GM21576 (cell line): ENCODE data around the gene ZRSR2.
"Not testable (repeated sequence)": the region's sequence is repeated elsewhere in the genome, so short reads cannot be mapped to it uniquely, and the experiment has no call there.

Experiments used
- ATAC-seq: cut with Tn5 transposase; IDR thresholded peaks from one replicate; pipeline ENCODE4 v1.9.1; 2021; ENCODE audit warnings: mild to moderate bottlenecking, moderate library complexity; ENCODE audit not compliant: unreplicated experiment

Gene ZRSR2

GRCh38 chrX:15790769-15791290, 546 bp downstream of the ZRSR2 start:
- peak; percentile 22 for ATAC-seq

GRCh38 chrX:15797707-15798106, 7.4 kb downstream of the ZRSR2 start:
- ATAC-seq, result no peak

GRCh38 chrX:15804563-15804962, 14.3 kb downstream of the ZRSR2 start:
- ATAC-seq, result no peak

- ATAC-seq, result no peak
These were observed 18.0 kb downstream of the ZRSR2 start for GRCh38 chrX:15808254-15808653.

GRCh38 chrX:15812192-15812938, 22.1 kb downstream of the ZRSR2 start:
- ATAC-seq, result no peak

- ATAC-seq, result no peak
These were observed 23.1 kb downstream of the ZRSR2 start for GRCh38 chrX:15813416-15813815.

GRCh38 chrX:15814771-15815365, 24.6 kb downstream of the ZRSR2 start:
- ATAC-seq, result no peak

- peak; percentile 76 for ATAC-seq
These were observed 25.6 kb downstream of the ZRSR2 start for GRCh38 chrX:15815779-15816437.

- no peak for ATAC-seq
These were observed 26.1 kb downstream of the ZRSR2 start for GRCh38 chrX:15816438-15816809.

GRCh38 chrX:15816886-15817285, 26.6 kb downstream of the ZRSR2 start:
- no peak for ATAC-seq

GRCh38 chrX:15820106-15821073, 30.1 kb downstream of the ZRSR2 start:
- ATAC-seq, result no peak

GRCh38 chrX:15822922-15823321, 32.6 kb downstream of the ZRSR2 start:
- no peak for ATAC-seq

- ATAC-seq, result no peak
These were observed 35.7 kb downstream of the ZRSR2 start for GRCh38 chrX:15825936-15826335.

- ATAC-seq, result no peak
These were observed 38.9 kb downstream of the ZRSR2 start for GRCh38 chrX:15829217-15829616.

- not testable (repeated sequence) for ATAC-seq
These were observed 41.1 kb downstream of the ZRSR2 start for GRCh38 chrX:15831347-15831746.

GRCh38 chrX:15834053-15834452, 43.8 kb downstream of the ZRSR2 start:
- no peak for ATAC-seq

GRCh38 chrX:15834827-15835595, 44.7 kb downstream of the ZRSR2 start:
- no peak for ATAC-seq

- no peak for ATAC-seq
These were observed 47.7 kb downstream of the ZRSR2 start for GRCh38 chrX:15838017-15838416.

- ATAC-seq, result no peak
These were observed 51.7 kb downstream of the ZRSR2 start for GRCh38 chrX:15841853-15842516.
